Activated CD8-positive, alpha-beta memory T cell treated with anti-CD3 and anti-CD28 coated beads, Interleukin-2, amount 10 ng/mL, durations not matched to agents 7 days and 5 days (primary cell): Measurements from ENCODE around the gene UGGT1. TPM values are rescaled to one million over a fixed set of nuclear protein-coding genes. Genes with fewer than 3 reads are reported as not detected.
"Not testable (repeated sequence)": the region's sequence is repeated elsewhere in the genome, so short reads cannot be mapped to it uniquely, and the experiment has no call there.

Experiments
- ATAC-seq: fragments of 150-1000 bp; cut with Tn5 transposase; one replicate; pipeline ENCODE4 v1.10.0; 2021; ENCODE audit warnings: moderate library complexity
- CTCF ChIA-PET: fragments of 350-600 bp; sonication (Branson Sonifier 250); formaldehyde crosslinking; loops from one replicate; lab custom pipeline; 2021; ENCODE audit warnings: antibody characterized with exemption; lab: Charles Lee
- DNase-seq: peaks from one replicate; pipeline ENCODE4 v3.0.0-alpha.2; 2020
- H3K27ac Mint-ChIP-seq: one replicate; pipeline ENCODE4 v1.8.0; 2021; ENCODE audit warnings: mild to moderate bottlenecking, mixed read lengths
- H3K27me3 Mint-ChIP-seq: one replicate; pipeline ENCODE4 v1.8.0; 2021; ENCODE audit warnings: mixed read lengths
- H3K36me3 Mint-ChIP-seq: one replicate; pipeline ENCODE4 v1.8.0; 2021; ENCODE audit warnings: mild to moderate bottlenecking, mixed read lengths
- H3K4me1 Mint-ChIP-seq: one replicate; pipeline ENCODE4 v1.8.0; 2021; ENCODE audit warnings: mixed read lengths
- H3K4me3 Mint-ChIP-seq: one replicate; pipeline ENCODE4 v1.8.0; 2021; ENCODE audit warnings: mild to moderate bottlenecking, moderate library complexity, mixed read lengths
- H3K9me3 Mint-ChIP-seq: one replicate; pipeline ENCODE4 v1.8.0; 2022; ENCODE audit warnings: low read depth, mixed read lengths
- total RNA-seq, 2 experiments: library from RNA; stranded (reverse); gene quantifications; one replicate each; pipeline ENCODE4 v1.2.3, GENCODE V29; 2021

The UGGT1 gene
- total RNA-seq, 2 experiments from 2014 or later: 56.3 to 63.4 TPM

DNA sequence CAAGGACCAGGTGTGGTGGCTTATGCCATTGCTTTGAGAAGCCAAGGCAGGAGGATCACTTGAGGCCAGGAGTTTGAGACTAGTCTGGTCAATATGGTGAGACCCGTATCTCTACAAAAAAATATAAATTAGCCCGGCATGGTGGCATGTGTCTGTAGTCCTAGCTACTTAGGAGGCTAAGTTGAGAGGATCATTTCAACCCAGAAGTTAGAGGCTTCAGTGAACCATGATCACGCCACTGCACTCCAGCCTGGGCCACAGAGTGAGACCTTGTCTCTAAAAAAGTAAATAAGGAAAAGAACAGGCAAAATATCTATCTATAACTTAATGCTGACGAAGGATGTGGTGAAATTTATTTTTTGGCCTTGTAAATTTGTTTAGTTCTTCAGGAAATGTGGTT lies 78.1 kb downstream of the UGGT1 start:
- Mint-ChIP-seq H3K4me1 (peaks cover 14% of the 10 kb centered on the region), H3K27ac (no peak overlapping the region), H3K36me3 (peaks cover 45% of the 10 kb centered on the region), H3K27me3 (no peaks in the 10 kb centered on the region), H3K9me3 (no peaks in the 10 kb centered on the region), H3K4me3 (no peak overlapping the region)
- DNase-seq (no peak), ATAC-seq (no peak)
- CTCF ChIA-PET: no interaction called here

DNA sequence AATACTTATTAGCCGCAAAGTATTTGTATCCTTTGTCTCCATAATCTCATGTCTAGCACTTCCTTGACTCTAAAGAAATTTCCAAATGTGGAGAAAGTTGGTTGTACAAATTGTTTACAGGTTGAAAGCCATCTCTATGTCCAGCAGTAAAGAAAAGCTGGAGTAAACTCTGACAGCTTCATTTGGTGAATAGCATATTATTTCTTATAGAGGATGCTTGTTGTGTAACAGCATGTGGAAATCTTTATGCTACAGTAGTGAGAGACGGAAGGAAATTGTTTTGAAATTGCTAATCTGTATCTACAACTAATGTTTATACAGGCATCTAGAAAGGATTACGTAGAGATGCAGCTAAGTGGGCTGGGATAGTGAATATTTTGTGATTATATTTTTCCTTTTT lies 78.5 kb downstream of the UGGT1 start:
- DNase-seq: no peak
- H3K27me3 Mint-ChIP-seq: no peaks in the 10 kb centered on the region
- CTCF ChIA-PET: interaction anchor here (0.9 kb wide), 1 partner anchor 10 kb away, joined by 3 read pairs; no protein-coding TSS in a partner anchor

DNA sequence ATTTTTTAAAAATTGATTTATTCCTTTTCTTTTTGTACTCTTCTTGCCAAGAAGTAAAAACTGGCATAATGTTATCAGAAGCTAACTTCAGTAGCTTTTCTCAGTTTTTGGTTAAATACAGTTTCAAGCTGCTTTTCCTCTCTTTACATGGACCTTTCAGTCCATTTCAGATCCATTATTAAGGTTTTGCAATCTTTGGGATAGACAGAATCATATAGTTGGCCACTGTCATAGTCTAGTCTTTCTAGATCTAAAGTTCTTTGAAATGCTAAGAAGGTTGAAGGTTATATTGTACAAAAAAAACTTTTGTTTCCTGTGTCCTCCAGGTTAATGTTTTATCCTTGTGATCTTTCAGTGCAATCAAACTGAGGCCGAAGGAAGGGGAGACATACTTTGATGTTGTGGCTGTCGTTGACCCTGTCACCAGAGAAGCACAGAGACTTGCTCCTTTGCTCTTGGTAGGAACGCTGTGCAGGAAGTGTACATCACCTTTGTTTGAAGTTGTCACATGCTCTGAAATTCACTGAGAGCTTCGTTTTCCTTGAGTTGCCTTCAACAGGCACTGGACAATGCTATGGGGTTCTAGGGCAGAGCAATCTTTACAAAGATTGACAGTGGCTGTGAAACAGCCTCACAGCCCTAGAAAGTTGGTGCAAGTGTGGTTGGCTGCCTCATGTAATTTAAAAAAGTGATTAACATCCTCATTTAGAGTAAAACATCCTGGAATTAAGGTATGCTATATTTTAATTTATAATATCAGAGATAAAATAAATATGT lies 79.1 kb downstream of the UGGT1 start:
- no peak for DNase-seq
- Mint-ChIP-seq H3K4me3 (no peak overlapping the region), H3K9me3 (no peaks in the 10 kb centered on the region), H3K4me1 (peaks cover 14% of the 10 kb centered on the region), H3K36me3 (peaks cover 43% of the 10 kb centered on the region), H3K27ac (no peak overlapping the region), H3K27me3 (no peaks in the 10 kb centered on the region)
- no peak for ATAC-seq
- CTCF ChIA-PET: interaction anchor here (0.9 kb wide), 1 partner anchor 9 kb away, joined by 3 read pairs; no protein-coding TSS in a partner anchor

More for the DNA sequence above, 78.5 kb downstream of the UGGT1 start:
- H3K27ac Mint-ChIP-seq: no peak overlapping the region
- no peaks in the 10 kb centered on the region for H3K9me3 Mint-ChIP-seq
- H3K4me3 Mint-ChIP-seq: no peak overlapping the region
- no peak for ATAC-seq
- peaks cover 14% of the 10 kb centered on the region for H3K4me1 Mint-ChIP-seq
- H3K36me3 Mint-ChIP-seq: peaks cover 44% of the 10 kb centered on the region

DNA sequence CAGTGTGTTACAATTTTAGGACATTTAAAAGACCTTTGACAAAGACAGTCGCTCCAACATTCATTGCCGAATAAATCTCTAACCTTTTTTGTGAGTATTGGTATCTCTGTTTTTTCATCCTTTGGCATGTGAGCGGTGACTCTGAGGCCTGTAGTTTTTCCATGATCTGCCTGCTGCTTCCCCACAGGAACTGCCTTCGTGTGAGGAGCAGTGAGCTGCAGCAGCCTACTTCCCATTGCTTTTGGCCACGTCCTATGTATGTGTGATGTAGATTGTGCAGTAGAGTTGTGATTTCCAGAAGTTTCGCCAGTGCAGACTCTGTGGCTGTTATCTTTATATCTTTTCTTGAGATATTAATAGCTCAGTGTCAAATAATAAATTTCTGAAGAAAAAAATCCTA lies 79.8 kb downstream of the UGGT1 start:
- H3K36me3 Mint-ChIP-seq: peaks cover 45% of the 10 kb centered on the region
- DNase-seq (no peak), ATAC-seq (no peak)
- CTCF ChIA-PET: interaction anchor here (1.8 kb wide), 1 partner anchor 8 kb away, joined by 6 read pairs; no protein-coding TSS in a partner anchor
- peaks cover 14% of the 10 kb centered on the region for H3K4me1 Mint-ChIP-seq
- H3K4me3 Mint-ChIP-seq: no peak overlapping the region
- H3K27ac Mint-ChIP-seq: no peak overlapping the region
- no peaks in the 10 kb centered on the region for H3K9me3 Mint-ChIP-seq
- H3K27me3 Mint-ChIP-seq: no peaks in the 10 kb centered on the region

DNA sequence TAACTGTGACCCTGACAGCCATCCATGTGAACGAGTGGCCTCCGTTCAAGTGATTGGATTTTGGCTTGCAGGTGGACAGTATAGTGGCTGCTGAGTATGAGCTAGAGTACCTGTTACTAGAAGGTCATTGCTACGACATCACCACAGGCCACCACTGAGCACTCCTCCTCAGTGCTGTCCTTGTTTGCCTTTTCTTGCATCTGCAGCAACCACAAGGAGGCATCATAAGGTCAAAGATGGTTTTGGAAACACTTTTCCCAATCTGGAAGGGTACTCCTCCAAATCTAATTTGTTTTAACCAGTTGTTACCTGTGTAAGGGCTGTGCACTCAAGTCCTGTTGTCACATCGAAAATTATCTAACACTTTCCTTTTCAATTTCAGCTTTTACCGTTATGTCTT lies 81.2 kb downstream of the UGGT1 start:
- Mint-ChIP-seq H3K4me1 (peaks cover 13% of the 10 kb centered on the region), H3K4me3 (no peak overlapping the region), H3K36me3 (peaks cover 41% of the 10 kb centered on the region), H3K9me3 (no peaks in the 10 kb centered on the region), H3K27me3 (no peaks in the 10 kb centered on the region), H3K27ac (no peak overlapping the region)
- DNase-seq: no peak
- ATAC-seq: no peak
- CTCF ChIA-PET: interaction anchor here (1.8 kb wide), 1 partner anchor 9 kb away, joined by 6 read pairs; no protein-coding TSS in a partner anchor

DNA sequence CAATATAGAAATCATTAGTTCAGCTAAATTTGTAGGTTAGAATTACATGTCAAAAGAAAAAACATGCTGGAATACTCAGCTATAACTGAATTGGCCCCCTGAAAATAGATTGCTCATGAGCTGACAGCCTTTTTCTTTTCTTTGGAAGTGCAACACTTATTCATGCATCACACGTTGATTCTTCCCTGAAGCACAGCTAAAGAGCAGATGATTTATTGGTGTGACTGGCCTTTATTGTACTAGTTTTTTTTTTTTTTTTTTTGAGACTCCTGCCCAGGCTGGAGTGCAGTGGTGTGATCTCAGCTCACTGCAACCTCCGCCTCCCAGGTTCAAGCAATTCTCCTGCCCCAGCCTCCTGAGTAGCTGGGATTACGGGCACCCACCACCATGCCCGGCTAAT lies 83.1 kb downstream of the UGGT1 start:
- not testable (repeated sequence) for H3K4me1 Mint-ChIP-seq, H3K9me3 Mint-ChIP-seq, DNase-seq, ATAC-seq, H3K27ac Mint-ChIP-seq, H3K27me3 Mint-ChIP-seq, H3K4me3 Mint-ChIP-seq
- H3K36me3 Mint-ChIP-seq: peaks cover 46% of the 10 kb centered on the region
- CTCF ChIA-PET: interaction anchor here (0.5 to 0.6 kb wide), 2 partner anchors 8 to 54 kb away, joined by 3 read pairs; no protein-coding TSS in a partner anchor

DNA sequence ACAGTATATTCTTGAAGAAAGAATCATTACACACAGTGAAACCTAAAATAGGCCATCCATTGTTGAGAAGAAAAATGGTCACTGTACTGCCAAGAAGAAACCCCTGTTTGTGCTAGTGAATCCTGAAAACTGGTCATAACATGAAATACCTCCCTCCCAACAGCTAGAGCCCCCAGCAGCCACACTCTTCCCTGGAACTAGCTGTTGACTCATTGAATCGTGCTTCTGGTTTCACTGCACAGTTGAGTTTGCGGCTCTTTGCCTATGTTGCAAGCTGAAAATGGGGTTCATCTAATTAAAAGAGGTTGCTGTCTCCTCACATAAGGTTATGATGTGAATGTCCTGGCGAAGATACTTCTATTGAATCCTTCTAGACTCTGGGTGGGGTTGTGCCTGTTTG lies 86.3 kb downstream of the UGGT1 start:
- Mint-ChIP-seq H3K4me3 (no peak overlapping the region), H3K27ac (no peak overlapping the region), H3K36me3 (peaks cover 55% of the 10 kb centered on the region), H3K27me3 (no peaks in the 10 kb centered on the region), H3K9me3 (no peaks in the 10 kb centered on the region), H3K4me1 (peaks cover 2% of the 10 kb centered on the region)
- ATAC-seq (no peak), DNase-seq (no peak)
- CTCF ChIA-PET: no interaction called here

DNA sequence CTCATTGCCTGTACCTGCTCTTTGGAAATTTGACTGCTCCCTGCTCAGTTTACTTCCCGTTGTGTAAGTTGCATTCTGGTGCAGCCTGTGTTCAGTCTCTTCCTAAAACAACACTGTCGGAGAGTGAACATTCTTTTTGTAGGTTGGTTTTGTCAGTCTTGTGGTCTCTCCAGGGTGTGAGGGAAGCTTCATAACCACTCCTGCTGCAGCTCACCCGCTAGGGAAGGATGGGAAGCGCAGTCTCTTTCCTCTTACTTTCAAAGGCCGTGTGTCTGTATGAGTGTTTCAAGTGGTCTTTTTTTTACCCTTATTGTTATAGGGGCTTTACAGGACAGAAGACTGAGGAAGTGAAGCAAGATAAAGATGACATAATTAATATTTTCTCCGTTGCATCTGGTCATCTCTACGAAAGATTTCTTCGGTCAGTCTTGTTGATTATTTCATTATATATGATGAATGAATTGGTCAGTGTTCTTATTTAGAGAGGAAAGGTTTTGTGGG lies 87.2 kb downstream of the UGGT1 start:
- no peak for ATAC-seq
- H3K27me3 Mint-ChIP-seq: no peaks in the 10 kb centered on the region
- H3K4me3 Mint-ChIP-seq: no peak overlapping the region
- CTCF ChIA-PET: interaction anchor here (1.2 kb wide), 1 partner anchor 10 kb away, joined by 3 read pairs; no protein-coding TSS in a partner anchor
- H3K9me3 Mint-ChIP-seq: no peaks in the 10 kb centered on the region
- DNase-seq: no peak
- H3K36me3 Mint-ChIP-seq: peaks cover 52% of the 10 kb centered on the region
- peaks cover 2% of the 10 kb centered on the region for H3K4me1 Mint-ChIP-seq
- no peak overlapping the region for H3K27ac Mint-ChIP-seq

DNA sequence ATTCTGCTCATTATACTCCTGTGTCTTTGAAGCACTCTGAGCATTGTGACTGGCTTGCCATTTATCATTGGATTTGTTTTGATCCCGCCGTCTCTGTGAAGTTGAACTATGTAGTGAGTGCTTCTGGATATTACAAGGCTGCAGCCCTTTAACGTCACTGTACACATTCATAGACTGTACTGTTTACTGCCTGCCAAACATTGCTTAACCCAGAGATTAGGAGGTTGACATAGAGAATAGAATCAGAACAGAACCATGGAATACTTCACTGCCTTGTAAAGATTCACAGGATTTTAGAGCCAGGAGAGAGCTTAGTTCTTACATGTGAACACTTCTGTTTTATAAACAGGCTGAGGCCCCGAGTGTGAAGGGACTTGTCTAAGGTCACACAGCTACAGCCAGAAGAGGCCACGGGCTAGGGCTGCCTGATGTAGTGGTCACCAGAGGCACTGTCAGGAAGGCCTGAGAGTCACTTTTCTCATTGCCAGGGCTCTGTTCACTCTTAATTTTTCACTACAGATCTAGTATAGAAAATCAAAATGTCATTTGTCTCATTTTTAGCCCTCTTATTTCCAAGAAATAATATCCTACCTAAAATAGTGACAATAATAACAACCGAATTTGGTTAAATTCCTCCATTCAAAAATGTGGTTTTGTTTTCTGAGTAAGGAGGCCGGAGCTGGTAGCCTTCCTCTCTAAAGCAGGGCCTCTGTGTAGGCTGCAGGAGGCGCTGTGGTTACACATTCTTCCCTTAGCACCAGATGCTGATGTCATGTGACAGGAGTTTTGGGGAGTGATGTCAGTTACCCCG lies 87.9 kb downstream of the UGGT1 start:
- no peaks in the 10 kb centered on the region for H3K9me3 Mint-ChIP-seq
- no peak overlapping the region for H3K27ac Mint-ChIP-seq
- no peaks in the 10 kb centered on the region for H3K27me3 Mint-ChIP-seq
- CTCF ChIA-PET: interaction anchor here (0.9 to 1.3 kb wide), 5 partner anchors 9 to 139 kb away, joined by 3 to 5 read pairs (median 3); no protein-coding TSS in a partner anchor
- peaks cover 52% of the 10 kb centered on the region for H3K36me3 Mint-ChIP-seq
- H3K4me3 Mint-ChIP-seq: no peak overlapping the region
- peaks cover 2% of the 10 kb centered on the region for H3K4me1 Mint-ChIP-seq
- peak; percentile 64 for ATAC-seq
- DNase-seq: peak; percentile 63

DNA sequence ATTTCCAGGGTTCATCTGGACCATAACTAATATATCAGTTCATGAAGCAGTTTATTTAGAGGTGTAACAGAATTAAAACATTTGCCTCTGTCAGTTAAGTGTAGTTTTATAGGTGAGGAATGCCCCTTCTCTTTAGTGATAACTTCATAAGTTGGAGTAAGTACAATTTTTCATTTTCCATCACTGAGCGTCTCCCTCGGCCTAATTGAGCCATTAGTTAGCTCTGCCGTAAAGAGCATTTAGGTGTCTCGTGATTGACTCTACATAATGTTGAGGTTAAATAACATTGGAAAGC lies 88.4 kb downstream of the UGGT1 start:
- H3K27me3 Mint-ChIP-seq: no peaks in the 10 kb centered on the region
- peaks cover 53% of the 10 kb centered on the region for H3K36me3 Mint-ChIP-seq
- peaks cover 2% of the 10 kb centered on the region for H3K4me1 Mint-ChIP-seq
- ATAC-seq: no peak
- CTCF ChIA-PET: interaction anchor here (0.9 to 1.3 kb wide), 5 partner anchors 9 to 138 kb away, joined by 3 to 5 read pairs (median 3); no protein-coding TSS in a partner anchor
- H3K9me3 Mint-ChIP-seq: no peaks in the 10 kb centered on the region
- no peak overlapping the region for H3K27ac Mint-ChIP-seq
- no peak overlapping the region for H3K4me3 Mint-ChIP-seq
- no peak for DNase-seq

DNA sequence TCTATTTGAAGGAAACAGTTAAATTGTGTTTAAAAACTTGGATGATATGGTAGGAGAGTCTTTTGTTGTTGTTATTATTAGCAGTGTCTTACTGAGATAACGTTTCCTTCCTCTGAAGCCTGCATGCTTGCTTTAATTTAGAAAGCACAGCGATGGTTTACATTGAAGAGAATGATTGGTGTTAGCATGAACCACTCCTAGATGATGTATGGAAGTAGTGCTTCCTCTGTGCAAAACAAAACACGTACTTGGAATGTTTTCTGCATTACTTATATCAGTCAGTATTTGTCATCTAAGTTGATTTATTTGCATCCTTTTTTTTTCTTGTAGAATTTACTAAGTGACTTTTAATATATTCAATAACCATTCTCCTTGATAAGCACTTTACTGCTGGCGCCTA lies 89.0 kb downstream of the UGGT1 start:
- Mint-ChIP-seq H3K27me3 (no peaks in the 10 kb centered on the region), H3K4me1 (peaks cover 2% of the 10 kb centered on the region), H3K36me3 (peaks cover 54% of the 10 kb centered on the region), H3K9me3 (no peaks in the 10 kb centered on the region), H3K27ac (no peak overlapping the region), H3K4me3 (no peak overlapping the region)
- ATAC-seq (no peak), DNase-seq (no peak)
- CTCF ChIA-PET: interaction anchor here (1.3 kb wide), 1 partner anchor 52 kb away, joined by 3 read pairs; no protein-coding TSS in a partner anchor

DNA sequence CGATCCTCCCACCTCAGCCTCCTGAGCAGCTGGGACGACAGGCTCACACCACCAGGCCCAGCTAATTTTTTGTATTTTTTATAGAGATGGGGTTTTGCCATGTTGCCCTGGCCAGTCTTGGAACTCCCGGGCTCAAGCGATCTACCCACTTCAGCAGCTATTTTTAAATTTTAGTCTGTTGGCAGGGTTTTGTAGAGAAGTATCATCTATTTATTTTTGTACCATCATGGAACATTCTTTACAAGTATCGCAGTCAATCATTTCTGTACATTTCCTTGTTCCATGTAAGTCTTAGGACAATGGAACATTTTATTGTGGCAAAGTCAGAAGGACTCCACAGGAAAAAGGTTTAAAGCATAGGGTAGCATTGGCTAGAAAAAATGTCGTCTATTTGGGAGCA lies 94.6 kb downstream of the UGGT1 start:
- ATAC-seq (no peak), DNase-seq (no peak)
- CTCF ChIA-PET: no interaction called here
- no peak overlapping the region for H3K4me3 Mint-ChIP-seq
- no peak overlapping the region for H3K27ac Mint-ChIP-seq
- peaks cover 48% of the 10 kb centered on the region for H3K36me3 Mint-ChIP-seq
- H3K27me3 Mint-ChIP-seq: no peaks in the 10 kb centered on the region
- H3K9me3 Mint-ChIP-seq: no peaks in the 10 kb centered on the region
- no peaks in the 10 kb centered on the region for H3K4me1 Mint-ChIP-seq

DNA sequence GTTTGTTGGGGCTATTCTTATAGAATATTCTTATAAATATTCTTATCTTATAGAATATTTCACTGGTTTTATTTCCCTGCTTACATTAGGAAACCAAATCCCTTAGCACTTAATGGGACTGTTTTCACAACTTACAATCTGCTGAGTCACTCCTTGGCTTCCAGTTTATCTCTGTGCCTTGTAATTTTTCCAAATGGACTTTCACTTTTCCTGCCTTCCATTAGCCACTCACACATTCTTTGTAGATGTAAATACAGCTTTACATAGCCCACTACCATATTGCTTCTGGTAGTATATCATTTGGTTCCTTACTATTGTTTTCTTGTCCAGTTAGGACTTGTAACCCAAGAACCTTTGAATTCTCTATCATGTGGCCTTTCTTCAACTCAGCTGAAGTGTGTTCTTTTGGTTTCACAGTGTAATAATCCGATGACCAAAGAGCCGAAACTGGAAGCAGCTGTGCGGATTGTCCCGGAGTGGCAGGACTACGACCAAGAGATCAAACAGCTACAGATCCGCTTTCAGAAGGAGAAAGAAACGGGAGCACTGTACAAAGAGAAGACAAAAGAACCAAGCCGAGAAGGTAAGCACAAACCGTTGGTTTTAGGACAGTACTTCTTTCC lies 96.1 kb downstream of the UGGT1 start:
- CTCF ChIA-PET: interaction anchor here (0.7 kb wide), 1 partner anchor 168 kb away, joined by 4 read pairs; no protein-coding TSS in a partner anchor
- no peak for ATAC-seq

More for the DNA sequence above, 96.1 kb downstream of the UGGT1 start:
- Mint-ChIP-seq H3K36me3 (peaks cover 51% of the 10 kb centered on the region), H3K4me3 (no peak overlapping the region), H3K9me3 (no peaks in the 10 kb centered on the region), H3K27me3 (no peaks in the 10 kb centered on the region), H3K4me1 (no peaks in the 10 kb centered on the region), H3K27ac (peak overlapping the region; percentile 56)
- no peak for DNase-seq
